Measurements from ENCODE around the gene TP53BP1. TPM values are rescaled to one million over a fixed set of nuclear protein-coding genes. Genes with fewer than 3 reads are reported as not detected.

TP53BP1 gene
- polyA plus RNA-seq, 3 donors = 1.8 to 6.7 (median 3.1) TPM

- H3K27ac Mint-ChIP-seq = no peak overlapping the region
- H3K27me3 Mint-ChIP-seq (ENCODE audit: low read depth in 3 of 3) = peaks cover 25 to 33% (median 26%) of the 10 kb centered on the region in 3 donors
- Histone ChIP-seq H3K27me3 (ENCODE audit: control insufficient read depth in 2 of 2, insufficient read depth in 2 of 2, low read length in 2 of 2) (peaks cover 3 to 25% of the 10 kb centered on the region in 2 donors), H3K4me2 (replicated peaks; ENCODE audit: extremely low read depth, low read length, poor library complexity, severe bottlenecking) (no peak overlapping the region), H3K79me2 (ENCODE audit: insufficient read depth, low read length) (no peaks in the 10 kb centered on the region), H3K27ac (ENCODE audit: low read depth in 1 of 2, low read length in 2 of 2) (no peak overlapping the region), H3K9ac (ENCODE audit: insufficient read depth, low read length, poor library complexity, severe bottlenecking) (no peak overlapping the region), H2AFZ (ENCODE audit: insufficient read depth, low read depth, low read length, poor library complexity, severe bottlenecking) (no peak overlapping the region), H4K20me1 (ENCODE audit: insufficient read depth, low read length) (no peaks in the 10 kb centered on the region), H3K9me3 (replicated peaks in 1 of 2; ENCODE audit: control insufficient read depth in 1 of 2, insufficient read depth in 1 of 2, low read length in 2 of 2) (no peaks in the 10 kb centered on the region), H3K36me3 (replicated peaks in 1 of 2; ENCODE audit: control insufficient read depth in 1 of 2, insufficient read depth in 2 of 2, low read length in 2 of 2) (no peaks in the 10 kb centered on the region), H3K4me1 (ENCODE audit: control insufficient read depth in 1 of 2, insufficient read depth in 2 of 2, low read length in 2 of 2) (peaks cover 18 to 19% of the 10 kb centered on the region in 2 donors), H3K4me3 (replicated peaks in 1 of 3; ENCODE audit: low read depth in 2 of 3, low read length in 3 of 3) (no peak overlapping the region)
- intact Hi-C loops (cut with micrococcal nuclease) = no loop called here
- WGBS (ENCODE audit: insufficient coverage) = no CpG with 5 or more reads among the region's 2 CpGs
- H3K9me3 Mint-ChIP-seq = peaks cover 0 to 4% (median 0%) of the 10 kb centered on the region in 7 donors
- H3K4me1 Mint-ChIP-seq = peaks cover 32% of the 10 kb centered on the region
- DNase-seq = no peak
- no peak overlapping the region for H3K4me3 Mint-ChIP-seq
- no peak for TF ChIP-seq CTCF (IDR thresholded peaks at IDR 0.05)
- H3K36me3 Mint-ChIP-seq = no peaks in the 10 kb centered on the region
These were observed 27.2 kb upstream of the TP53BP1 start for GRCh38 chr15:43520138-43520537.

- Histone ChIP-seq H3K36me3 (replicated peaks in 1 of 2; ENCODE audit: control insufficient read depth in 1 of 2, insufficient read depth in 2 of 2, low read length in 2 of 2) (no peaks in the 10 kb centered on the region), H3K9ac (ENCODE audit: insufficient read depth, low read length, poor library complexity, severe bottlenecking) (no peak overlapping the region), H3K27ac (ENCODE audit: low read depth in 1 of 2, low read length in 2 of 2) (no peak overlapping the region), H2AFZ (ENCODE audit: insufficient read depth, low read depth, low read length, poor library complexity, severe bottlenecking) (peak overlapping the region; percentile 85), H3K27me3 (ENCODE audit: control insufficient read depth in 2 of 2, insufficient read depth in 2 of 2, low read length in 2 of 2) (peaks cover 3 to 25% of the 10 kb centered on the region in 2 donors), H3K4me2 (replicated peaks; ENCODE audit: extremely low read depth, low read length, poor library complexity, severe bottlenecking) (no peak overlapping the region), H3K4me1 (ENCODE audit: control insufficient read depth in 1 of 2, insufficient read depth in 2 of 2, low read length in 2 of 2) (peaks cover 18 to 19% of the 10 kb centered on the region in 2 donors), H3K9me3 (replicated peaks in 1 of 2; ENCODE audit: control insufficient read depth in 1 of 2, insufficient read depth in 1 of 2, low read length in 2 of 2) (no peaks in the 10 kb centered on the region), H3K4me3 (replicated peaks in 1 of 3; ENCODE audit: low read depth in 2 of 3, low read length in 3 of 3) (no peak overlapping the region), H4K20me1 (ENCODE audit: insufficient read depth, low read length) (no peaks in the 10 kb centered on the region), H3K79me2 (ENCODE audit: insufficient read depth, low read length) (no peaks in the 10 kb centered on the region)
- WGBS (ENCODE audit: insufficient coverage) = no CpG with 5 or more reads among the region's 2 CpGs
- Mint-ChIP-seq H3K4me1 (peaks cover 32% of the 10 kb centered on the region), H3K27me3 (ENCODE audit: low read depth in 3 of 3) (peaks cover 25 to 33% (median 26%) of the 10 kb centered on the region in 3 donors), H3K36me3 (no peaks in the 10 kb centered on the region), H3K9me3 (peaks cover 0 to 4% (median 0%) of the 10 kb centered on the region in 7 donors), H3K27ac (no peak overlapping the region), H3K4me3 (peak overlapping the region in 1 of 2 donors; percentile 91)
- no peak for TF ChIP-seq CTCF (IDR thresholded peaks at IDR 0.05)
- intact Hi-C loops (cut with micrococcal nuclease) = loop anchor here in 1 of 2 donors (10.0 kb wide), 1 partner anchor 74 kb away; no protein-coding TSS in a partner anchor
- DNase-seq = no peak
These were observed 26.2 kb upstream of the TP53BP1 start for GRCh38 chr15:43519196-43519595.
